GM19035 (cell line): ENCODE measurements around the gene NAB2.
"Not testable (repeated sequence)": the region's sequence is repeated elsewhere in the genome, so short reads cannot be mapped to it uniquely, and the experiment has no call there.

Experiments
- ATAC-seq: cut with Tn5 transposase; IDR thresholded peaks from one replicate; pipeline ENCODE4 v1.9.1; 2021; ENCODE audit not compliant: unreplicated experiment

NAB2 gene

GRCh38 chr12:57063991-57064685, 24.8 kb upstream of the NAB2 start:
- ATAC-seq: peak; percentile 82

- ATAC-seq: no peak
Measured at GRCh38 chr12:57066245-57066644, 22.7 kb upstream of the NAB2 start.

- ATAC-seq: peak; percentile 84
Measured at GRCh38 chr12:57069523-57069922, 19.4 kb upstream of the NAB2 start.

- no peak for ATAC-seq
Measured at GRCh38 chr12:57072661-57073060, 16.3 kb upstream of the NAB2 start.

- ATAC-seq: not testable (repeated sequence)
Measured at GRCh38 chr12:57073566-57074450, 15.1 kb upstream of the NAB2 start.

GRCh38 chr12:57078519-57079404, 10.2 kb upstream of the NAB2 start, which contains the start of gene NEMP1:
Gene NEMP1, minus strand, starts transcription at chr12:57078791. Its CDS starts 46 bp downstream, at chr12:57078745.
- peak; percentile 97 for ATAC-seq

GRCh38 chr12:57079821-57080220, 9.1 kb upstream of the NAB2 start:
- no peak for ATAC-seq

GRCh38 chr12:57080855-57081254, 8.1 kb upstream of the NAB2 start:
- no peak for ATAC-seq

GRCh38 chr12:57085999-57086492, 2.9 kb upstream of the NAB2 start:
- ATAC-seq: no peak

- ATAC-seq: no peak
Measured at GRCh38 chr12:57086493-57087009, 2.4 kb upstream of the NAB2 start.

GRCh38 chr12:57087010-57087690, 1.8 kb upstream of the NAB2 start:
- ATAC-seq: peak; percentile 28

GRCh38 chr12:57087691-57088353, 1.1 kb upstream of the NAB2 start:
- peak; percentile 28 for ATAC-seq

- ATAC-seq: no peak
Measured at GRCh38 chr12:57089271-57090245, 644 bp downstream of the NAB2 start.

GRCh38 chr12:57090490-57090889, 1.6 kb downstream of the NAB2 start:
- ATAC-seq: no peak

- no peak for ATAC-seq
Measured at GRCh38 chr12:57090924-57091637, 2.2 kb downstream of the NAB2 start.

GRCh38 chr12:57091638-57092528, 3.0 kb downstream of the NAB2 start:
- ATAC-seq: no peak

GRCh38 chr12:57092529-57092862, 3.6 kb downstream of the NAB2 start:
- ATAC-seq: no peak
